Dedifferentiated amniotic fluid mesenchymal stem cell (primary cell): Measurements from ENCODE around the gene GGPS1.
"Not testable (repeated sequence)": the region's sequence is repeated elsewhere in the genome, so short reads cannot be mapped to it uniquely, and the experiment has no call there.

Source experiments
- DNase-seq: peaks from one replicate; pipeline ENCODE4 v3.0.0-alpha.2; 2016; ENCODE audit errors: extremely low spot score

GGPS1 gene

DNA sequence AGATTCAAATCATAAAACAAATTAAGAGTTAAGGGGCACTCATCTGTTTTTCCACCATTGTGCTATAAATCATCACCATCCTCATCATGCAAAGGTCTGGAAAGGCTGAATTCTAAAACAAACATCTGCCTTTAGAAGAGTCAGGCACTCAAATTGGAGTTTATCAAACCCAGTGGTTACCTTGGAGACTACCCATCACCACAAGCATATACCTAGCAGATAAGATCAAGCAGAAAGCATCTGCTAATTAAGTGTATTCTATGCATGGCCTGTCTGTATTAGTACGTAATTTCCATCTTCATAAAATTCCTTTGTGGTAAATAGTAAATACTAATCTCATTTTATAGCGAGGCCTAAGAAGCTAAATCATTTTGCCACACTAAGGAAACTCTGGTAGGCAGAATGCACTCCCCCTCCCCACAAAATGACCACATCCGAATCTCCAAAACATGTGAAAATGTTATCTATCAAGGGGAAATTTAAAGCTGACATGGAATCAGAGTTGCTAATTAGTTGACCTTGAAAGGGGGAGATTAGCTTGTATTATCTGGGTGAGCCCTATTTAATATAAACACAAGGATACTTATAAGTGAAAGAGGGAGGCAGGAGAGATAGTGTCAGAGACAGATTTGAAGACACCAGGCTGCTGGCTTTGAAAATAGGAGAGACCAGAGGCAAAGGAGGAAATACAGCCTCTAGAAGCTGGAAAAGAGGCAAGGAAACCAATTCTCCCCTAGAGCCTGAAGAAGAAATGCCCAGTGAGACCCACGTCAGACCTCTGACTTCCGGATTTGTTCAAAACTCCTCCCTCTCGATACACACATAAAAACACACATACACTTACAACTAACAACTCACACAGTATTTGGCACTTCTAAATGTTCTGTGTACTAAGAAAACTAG is 23.6 kb upstream of the GGPS1 start:
- no peak for DNase-seq

DNA sequence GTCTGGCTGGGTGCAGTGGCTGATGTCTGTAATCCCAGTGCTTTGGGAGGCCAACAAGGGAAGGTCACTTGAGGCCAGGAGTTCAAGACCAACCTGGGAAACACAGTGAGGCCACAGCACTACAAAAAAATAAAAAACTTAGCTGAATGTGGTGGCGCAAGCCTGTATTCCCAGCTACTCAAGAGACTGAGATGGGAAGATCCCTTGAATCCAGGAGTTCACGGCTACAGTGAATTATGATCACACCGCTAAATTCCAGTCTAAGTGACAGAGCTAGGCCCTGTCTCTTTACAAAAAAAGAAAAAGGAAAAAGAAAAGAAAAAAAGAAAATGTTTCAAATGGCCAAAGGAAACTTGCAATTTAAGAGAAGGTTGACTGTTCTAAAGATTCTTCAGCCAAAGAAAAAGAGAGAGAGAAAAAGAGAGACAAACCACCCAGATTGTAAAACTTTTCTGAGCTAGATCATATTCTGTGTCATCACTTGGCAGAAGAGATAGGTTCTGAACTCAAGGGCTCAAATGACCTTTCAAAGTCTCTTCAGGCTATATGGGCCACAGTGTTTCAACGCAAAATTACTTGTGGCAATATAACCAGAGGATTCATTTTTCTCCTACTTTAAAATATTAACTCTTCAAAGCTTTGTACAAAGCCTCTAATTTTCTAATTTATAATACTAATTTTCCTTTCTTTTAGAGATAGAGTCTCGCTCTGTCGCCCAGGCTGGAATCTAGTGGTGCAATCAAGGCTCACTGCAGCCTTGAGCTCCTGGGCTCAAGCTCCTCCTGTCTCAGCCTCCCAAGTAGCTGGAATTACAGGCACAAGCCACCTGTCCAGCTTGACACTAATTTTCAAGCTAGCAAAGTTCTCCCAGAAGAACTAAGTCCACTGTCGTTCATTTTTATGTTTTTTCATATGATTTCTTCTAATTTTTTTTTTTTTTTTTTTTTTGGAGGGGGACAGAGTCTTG is 20.9 kb upstream of the GGPS1 start:
- DNase-seq = no peak

DNA sequence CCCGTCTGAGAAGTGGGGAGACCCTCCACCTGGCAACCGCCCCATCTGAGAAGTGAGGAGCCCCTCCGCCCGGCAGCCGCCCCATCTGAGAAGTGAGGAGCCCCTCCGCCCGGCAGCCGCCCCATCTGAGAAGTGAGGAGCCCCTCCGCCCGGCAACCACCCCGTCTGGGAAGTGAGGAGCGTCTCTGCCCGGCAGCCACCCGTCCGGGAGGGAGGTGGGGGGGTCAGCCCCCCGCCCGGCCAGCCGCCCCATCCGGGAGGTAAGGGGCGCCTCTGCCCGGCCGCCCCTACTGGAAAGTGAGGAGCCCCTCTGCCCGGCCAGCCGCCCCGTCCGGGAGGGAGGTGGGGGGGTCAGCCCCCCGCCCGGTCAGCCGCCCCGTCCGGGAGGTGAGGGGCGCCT is 19.2 kb upstream of the GGPS1 start:
- DNase-seq = not testable (repeated sequence)

GRCh38 chr1:235313262-235313661 is 15.1 kb upstream of the GGPS1 start:
- no peak for DNase-seq

- no peak for DNase-seq
Observed at GRCh38 chr1:235313931-235314678, 14.3 kb upstream of the GGPS1 start.

DNA sequence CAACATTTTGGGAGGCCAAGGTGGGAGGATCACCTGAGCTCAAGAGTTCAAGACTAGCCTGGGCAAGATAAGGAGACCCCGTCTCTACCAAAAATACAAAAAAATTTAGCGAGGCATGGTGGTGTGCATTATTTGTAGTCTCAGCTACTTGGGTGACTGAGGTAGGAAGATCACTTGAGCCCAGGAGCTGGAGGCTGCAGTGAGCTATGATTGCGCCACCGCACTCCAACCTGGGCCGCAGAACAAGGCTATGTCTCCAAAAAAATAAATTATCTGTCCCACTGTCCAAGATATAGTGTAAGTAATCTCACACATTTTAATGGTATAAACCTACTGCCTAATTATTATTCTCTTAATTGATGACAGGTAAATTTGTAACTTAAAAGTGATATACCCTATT is 13.2 kb upstream of the GGPS1 start:
- no peak for DNase-seq

DNA sequence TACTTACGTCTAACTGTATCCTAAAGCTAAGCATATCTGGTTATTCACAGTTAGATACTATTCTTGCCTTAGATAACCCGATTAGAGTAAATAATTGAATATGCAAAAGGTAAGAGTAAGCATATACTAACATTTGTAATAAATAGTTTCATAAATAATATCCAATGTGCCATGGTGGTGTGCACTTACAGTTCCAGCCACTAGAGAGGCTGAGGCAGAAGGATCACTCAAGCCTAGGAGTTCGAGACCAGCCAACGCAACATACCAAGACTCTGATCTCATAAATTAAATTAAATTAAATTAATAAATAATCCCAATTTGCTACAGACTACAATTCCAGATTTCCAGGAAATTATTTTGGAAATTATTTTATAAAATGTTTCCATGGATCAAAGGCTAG is 12.6 kb upstream of the GGPS1 start:
- DNase-seq = no peak

GRCh38 chr1:235317168-235317567 is 11.2 kb upstream of the GGPS1 start:
- no peak for DNase-seq

GRCh38 chr1:235319255-235319654 is 9.1 kb upstream of the GGPS1 start:
- DNase-seq = no peak

DNA sequence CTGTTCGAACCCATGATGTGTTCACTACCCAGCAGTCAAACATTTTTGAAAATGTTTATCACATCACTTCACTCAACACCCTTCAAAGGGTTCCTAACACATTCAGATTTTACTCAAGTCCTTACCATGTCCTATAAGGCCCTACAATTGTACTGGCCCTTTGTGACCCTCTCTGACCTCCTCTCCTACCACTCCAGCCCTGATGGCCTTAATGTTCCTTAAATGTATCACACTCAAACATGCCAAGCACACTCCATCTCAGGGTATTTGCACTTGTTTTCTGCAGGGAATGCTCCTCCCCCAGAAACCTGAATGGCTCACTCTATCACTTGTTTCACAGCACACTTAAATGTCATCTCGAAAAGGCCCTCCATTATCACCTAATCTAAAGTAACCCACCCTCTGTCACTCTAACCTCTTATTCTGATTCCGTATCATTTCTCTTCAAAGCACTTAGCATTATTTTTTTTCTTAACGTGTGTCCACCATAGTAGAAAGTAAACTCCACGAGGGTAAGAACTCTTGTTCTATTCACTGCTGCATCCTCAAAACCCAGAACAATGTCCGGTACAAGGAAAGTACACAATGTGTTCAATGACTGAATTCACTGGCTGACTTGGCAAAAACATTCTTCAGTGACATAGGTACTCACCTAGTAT is 7.7 kb upstream of the GGPS1 start:
- no peak for DNase-seq

GRCh38 chr1:235324296-235324695 is 4.1 kb upstream of the GGPS1 start:
- DNase-seq = no peak

DNA sequence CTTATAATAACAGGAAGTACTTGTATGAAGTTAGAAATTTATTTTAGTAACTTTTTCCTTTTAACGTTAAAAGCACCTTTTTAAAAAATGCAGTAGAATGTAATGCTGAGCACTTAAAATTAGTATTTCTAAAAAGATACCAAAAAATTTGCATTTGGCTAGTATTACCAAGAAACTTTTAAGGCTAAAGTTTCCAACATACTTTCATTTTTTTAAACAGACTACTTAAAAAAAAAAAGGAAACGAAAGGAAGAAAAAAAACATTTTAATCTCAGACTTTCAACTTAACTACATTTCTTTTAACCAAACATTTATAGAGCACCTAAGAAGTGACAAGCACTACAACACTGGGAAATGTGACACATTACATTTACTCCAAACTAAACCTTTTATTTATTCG is 3.2 kb upstream of the GGPS1 start:
- DNase-seq = no peak

GRCh38 chr1:235325854-235326253 is 2.5 kb upstream of the GGPS1 start:
- no peak for DNase-seq

DNA sequence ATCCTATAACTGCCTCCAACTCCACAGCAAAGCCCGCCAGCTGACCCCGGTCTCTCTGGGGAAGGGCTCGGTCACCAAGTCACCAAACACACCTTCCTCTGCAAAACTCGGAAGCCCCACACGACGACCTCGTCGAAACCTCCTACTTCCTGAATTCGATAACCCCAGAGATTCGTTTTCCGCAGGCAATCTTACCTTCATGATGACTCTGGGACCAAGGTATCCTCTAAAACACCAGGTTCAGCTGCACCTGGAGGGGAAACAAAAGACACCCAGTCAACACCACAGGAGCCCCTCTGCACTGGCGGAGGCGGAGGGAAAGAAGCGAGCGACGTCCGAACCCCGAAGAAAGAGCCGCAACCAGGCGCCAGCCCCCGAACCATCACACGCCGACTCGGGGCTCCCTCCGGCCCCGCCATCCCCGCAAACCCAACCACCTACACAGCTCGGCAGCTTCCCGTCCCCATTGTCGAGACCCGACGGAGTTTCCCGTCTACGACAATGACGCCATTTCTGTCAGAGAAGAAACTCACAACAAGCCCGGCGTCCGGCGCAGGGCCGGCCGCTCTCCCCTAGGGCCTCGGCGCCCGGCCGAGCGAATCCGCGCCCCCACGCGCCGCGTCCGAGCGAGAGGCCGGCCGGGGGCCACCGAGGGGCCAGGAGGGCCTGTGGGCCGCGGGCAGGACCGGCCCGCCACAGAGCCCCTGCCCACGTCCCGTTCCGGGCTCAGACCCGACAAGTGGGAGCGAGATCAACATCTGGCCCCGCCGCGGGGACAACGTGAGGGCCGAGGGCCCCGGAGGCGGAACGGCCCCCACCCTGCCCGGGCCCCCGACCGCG is 1.4 kb upstream of the GGPS1 start:
- peak; percentile 38 for DNase-seq

- DNase-seq = no peak
Observed at GRCh38 chr1:235327559-235328270, 655 bp upstream of the GGPS1 start, which contains the start of gene ARID4B. ARID4B (minus strand) TSS chr1:235328179; CDS start chr1:235326919, 1,260 bp downstream.

- peak; percentile 50 for DNase-seq
Observed at GRCh38 chr1:235329139-235329902, 951 bp downstream of the GGPS1 start.

DNA sequence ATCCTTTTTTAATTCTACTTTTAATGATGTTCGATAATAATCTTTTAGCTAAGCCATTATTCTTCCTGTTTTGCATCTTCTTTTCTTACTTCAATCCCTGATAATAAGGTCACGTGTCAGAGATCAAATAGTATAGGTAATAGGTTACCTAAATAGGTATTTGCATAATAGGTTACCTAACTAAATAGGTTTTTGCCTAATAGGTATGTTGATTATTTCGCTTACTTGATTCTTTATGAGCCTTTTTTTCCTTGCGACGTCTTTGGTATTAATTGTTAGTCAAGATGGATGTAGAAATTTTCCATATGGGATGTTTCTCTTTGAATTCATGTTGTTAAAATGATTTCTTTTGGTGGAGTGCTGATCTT is 2.5 kb downstream of the GGPS1 start:
- DNase-seq = no peak

- DNase-seq = no peak
Observed at GRCh38 chr1:235331401-235331800, 3.0 kb downstream of the GGPS1 start.

GRCh38 chr1:235336903-235337302 is 8.5 kb downstream of the GGPS1 start:
- DNase-seq = no peak
